Fibroblast of pulmonary artery (primary cell): Measurements from ENCODE around the gene HES2.
"Not testable (repeated sequence)": the region's sequence is repeated elsewhere in the genome, so short reads cannot be mapped to it uniquely, and the experiment has no call there.

ENCODE experiments used
- DNase-seq: peaks from one replicate; pipeline ENCODE4 v3.0.0-alpha.2; 2010; ENCODE audit warnings: low read depth
- H3K4me3 ChIP-seq: replicated peaks from 2 replicates; pipeline ENCODE4 v1.5.1; 2011; ENCODE audit warnings: low read depth, mild to moderate bottlenecking, control low read depth, low read length, moderate library complexity
- TF ChIP-seq, protein P1 (sequence below): IDR thresholded peaks from 2 replicates; pipeline ENCODE4 v1.5.1; 2011; ENCODE audit warnings: mild to moderate bottlenecking, control low read depth, low read length, inconsistent platforms; ENCODE audit errors: missing control alignments

The HES2 gene

DNA sequence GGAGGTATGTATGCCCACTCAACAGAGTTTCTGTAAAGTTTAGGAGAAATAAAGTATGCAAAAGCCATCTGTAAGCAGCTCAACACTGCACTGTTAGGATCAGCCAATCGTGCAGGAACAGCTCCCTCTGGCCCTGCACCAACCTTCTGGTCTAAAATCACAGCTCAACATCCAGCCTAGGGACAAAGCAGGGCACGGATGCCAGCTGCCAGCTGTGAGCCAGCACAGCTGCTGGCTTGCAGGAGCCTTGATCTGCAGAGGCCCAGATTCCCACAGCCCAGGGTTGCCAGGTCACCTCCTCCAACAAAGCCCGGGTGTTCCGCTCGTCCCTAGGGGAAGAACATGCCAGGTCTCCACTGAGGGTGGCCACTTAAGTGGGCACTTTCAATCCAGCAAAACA, 34.8 kb downstream of the HES2 start:
- peak overlapping the region; percentile 55 for H3K4me3 ChIP-seq
- TF ChIP-seq, protein P1, sequence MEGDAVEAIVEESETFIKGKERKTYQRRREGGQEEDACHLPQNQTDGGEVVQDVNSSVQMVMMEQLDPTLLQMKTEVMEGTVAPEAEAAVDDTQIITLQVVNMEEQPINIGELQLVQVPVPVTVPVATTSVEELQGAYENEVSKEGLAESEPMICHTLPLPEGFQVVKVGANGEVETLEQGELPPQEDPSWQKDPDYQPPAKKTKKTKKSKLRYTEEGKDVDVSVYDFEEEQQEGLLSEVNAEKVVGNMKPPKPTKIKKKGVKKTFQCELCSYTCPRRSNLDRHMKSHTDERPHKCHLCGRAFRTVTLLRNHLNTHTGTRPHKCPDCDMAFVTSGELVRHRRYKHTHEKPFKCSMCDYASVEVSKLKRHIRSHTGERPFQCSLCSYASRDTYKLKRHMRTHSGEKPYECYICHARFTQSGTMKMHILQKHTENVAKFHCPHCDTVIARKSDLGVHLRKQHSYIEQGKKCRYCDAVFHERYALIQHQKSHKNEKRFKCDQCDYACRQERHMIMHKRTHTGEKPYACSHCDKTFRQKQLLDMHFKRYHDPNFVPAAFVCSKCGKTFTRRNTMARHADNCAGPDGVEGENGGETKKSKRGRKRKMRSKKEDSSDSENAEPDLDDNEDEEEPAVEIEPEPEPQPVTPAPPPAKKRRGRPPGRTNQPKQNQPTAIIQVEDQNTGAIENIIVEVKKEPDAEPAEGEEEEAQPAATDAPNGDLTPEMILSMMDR: no peak

DNA sequence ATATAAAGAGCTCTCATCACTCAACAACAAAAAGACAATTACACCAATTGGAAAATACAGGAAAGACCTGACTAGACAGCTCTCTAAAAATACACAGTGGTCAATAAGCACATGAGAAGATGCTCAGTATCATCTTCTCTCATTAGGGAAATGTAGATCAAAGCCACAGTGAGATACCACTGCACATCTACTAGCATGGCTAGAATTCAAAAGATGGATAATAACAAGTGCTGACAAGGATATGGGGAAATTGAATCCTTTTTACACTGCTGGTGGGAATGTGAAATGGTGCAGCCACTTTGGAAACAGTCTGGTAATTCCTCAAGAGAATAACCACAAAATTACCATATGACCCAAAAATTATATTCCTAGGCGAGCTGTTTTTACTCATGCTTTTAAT, 35.6 kb downstream of the HES2 start:
- DNase-seq: no peak
- TF ChIP-seq, protein P1: no peak
- no peak overlapping the region for H3K4me3 ChIP-seq

More for the DNA sequence above, 34.8 kb downstream of the HES2 start:
- peak; percentile 51 for DNase-seq

DNA sequence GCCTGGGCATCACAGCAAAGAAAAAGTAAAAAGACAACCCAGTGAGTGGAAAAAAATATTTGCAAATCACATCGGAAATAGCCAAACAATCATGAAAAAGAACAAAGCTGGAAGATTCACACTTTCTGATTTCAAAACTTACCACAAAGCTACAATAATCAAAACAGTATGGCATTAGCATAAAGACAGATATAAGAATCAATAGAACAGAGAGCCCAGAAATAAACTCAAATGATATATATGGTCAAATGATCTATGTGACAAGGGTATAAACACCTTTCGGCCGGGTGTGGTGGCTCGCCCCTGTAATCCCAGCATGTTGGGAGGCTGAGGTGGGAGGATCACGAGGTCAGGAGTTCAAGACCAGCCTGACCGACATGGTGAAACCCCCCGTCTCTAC, 39.7 kb downstream of the HES2 start:
- no peak overlapping the region for H3K4me3 ChIP-seq
- TF ChIP-seq, protein P1: no peak
- DNase-seq: no peak

DNA sequence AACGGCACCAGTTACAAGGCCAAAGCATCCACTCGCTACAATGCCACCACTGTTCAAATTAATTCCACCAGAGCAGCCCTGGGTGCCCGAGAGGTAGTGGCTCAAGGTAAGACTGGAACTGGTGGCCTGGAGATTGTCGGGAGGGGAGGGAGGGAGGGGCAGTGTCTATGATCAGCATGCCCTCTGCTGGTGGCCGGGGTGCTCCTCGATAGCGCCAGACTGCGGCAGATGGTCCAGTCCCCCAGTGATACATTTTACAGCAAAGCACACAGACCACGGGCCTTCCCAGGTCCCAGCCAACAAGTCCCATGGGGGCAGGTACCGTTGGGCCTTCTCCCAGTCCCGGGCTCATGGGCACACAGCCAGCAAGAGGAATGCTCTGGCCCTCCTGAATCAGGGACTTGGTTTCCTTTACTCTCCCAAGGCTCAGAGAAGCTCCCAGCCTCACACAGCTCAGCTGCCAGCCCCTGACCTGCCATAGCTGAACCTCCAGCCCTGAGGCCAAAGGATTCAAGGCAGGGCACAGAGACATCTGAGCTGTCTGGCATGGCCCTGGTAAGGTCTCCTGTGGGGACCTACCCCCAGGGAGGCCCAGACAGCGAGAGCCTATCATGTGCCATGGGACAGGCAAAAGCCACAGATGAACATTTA, 41.5 kb downstream of the HES2 start:
- TF ChIP-seq, protein P1: peak; percentile 21
- no peak for DNase-seq
- no peak overlapping the region for H3K4me3 ChIP-seq

DNA sequence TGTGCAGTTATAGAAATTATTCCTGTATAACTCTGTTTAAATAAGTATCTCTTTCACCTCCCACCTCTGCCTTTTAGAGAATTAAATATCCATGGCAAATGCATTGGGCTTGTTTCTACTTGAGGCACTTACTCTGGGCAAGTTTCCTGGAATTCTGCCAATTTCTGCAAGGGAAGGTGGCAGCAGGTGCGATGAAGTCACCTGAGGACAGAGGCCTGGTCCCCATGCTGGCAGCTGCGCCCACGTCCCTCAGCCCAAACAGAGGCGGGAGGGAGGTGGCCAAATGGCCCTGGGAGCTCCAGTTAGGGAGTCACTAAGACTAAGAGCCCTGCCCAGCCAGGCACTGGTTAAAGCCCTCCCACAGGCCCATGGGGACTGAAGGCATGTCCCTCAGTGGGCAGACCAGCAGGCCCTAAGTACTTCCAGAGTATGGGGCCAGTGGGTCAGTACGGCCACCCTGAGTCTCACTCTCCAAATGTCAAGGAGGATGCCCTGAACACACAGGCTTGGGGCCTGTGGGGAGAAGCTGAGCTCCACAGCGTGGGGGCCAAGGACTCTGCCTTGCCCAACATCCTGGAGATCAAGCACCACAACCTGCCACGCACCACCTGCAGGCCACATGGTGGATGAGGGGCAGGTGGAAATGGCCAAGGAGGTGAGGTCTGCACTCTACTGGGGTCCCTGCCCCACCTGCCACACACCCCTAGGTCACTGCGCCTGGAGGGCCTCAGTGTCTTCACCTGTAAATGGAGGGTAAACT, 45.6 kb downstream of the HES2 start:
- TF ChIP-seq, protein P1: no peak
- DNase-seq: no peak
- no peak overlapping the region for H3K4me3 ChIP-seq

DNA sequence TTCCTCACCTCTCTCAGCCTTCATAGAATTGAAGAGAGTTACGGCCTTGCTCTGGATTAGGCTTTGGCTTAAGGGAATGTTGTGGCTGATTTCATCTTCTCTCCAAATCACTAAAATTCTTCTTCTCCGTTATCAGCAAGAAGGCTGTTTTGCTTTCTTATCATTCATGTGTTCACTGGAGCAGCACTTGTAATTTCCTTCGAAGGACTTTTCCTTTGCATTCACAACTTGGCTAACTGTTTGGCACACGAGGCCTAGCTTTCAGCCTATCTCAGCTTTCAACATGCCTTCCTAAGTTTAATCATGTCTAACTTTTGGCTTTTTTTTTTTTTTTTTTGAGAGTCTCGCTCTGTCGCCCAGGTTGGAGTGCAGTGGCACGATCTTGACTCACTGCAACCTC, 47.5 kb downstream of the HES2 start:
- not testable (repeated sequence) for H3K4me3 ChIP-seq, DNase-seq

DNA sequence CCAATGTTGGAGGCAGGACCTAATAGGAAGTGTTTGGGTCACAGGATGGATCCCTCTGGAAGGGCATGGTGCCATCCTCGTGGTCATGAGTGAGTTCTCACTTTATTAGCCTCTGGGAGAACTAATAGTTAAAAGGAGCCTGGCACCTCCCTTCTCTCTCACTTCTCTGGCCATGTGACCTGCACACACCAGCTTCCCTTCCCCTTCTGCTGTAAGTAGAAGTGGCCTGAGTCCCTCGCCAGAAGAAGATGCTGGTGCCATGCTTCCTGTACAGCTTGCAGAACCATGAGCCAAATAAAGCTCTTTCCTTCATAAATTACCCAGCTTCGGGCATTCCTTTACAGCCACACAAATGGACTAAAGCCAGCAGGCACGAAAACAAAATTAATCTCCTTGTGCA, 49.7 kb downstream of the HES2 start:
- TF ChIP-seq, protein P1: no peak
- DNase-seq: no peak
- no peak overlapping the region for H3K4me3 ChIP-seq
